Activated gamma-delta T cell treated with anti-CD3 and anti-CD28 coated beads, Interleukin-2, amount 50 U/mL, for 16 hours (primary cell): ENCODE results near the gene GLT6D1.

Experiments
- DNase-seq: peaks from one replicate; pipeline ENCODE4 v3.0.0-alpha.2; 2020; ENCODE audit warnings: low read depth

Gene GLT6D1

GRCh38 chr9:135608294-135608998 is 30.9 kb downstream of the GLT6D1 start:
- DNase-seq: no peak

- no peak for DNase-seq
These were observed 31.7 kb downstream of the GLT6D1 start for GRCh38 chr9:135607401-135608293.

- no peak for DNase-seq
These were observed 32.5 kb downstream of the GLT6D1 start for GRCh38 chr9:135606885-135607259.

- no peak for DNase-seq
These were observed 34.0 kb downstream of the GLT6D1 start for GRCh38 chr9:135605238-135605781.

GRCh38 chr9:135604437-135605237 is 34.7 kb downstream of the GLT6D1 start:
- no peak for DNase-seq

- peak; percentile 40 for DNase-seq
These were observed 36.4 kb downstream of the GLT6D1 start for GRCh38 chr9:135602789-135603481.

- no peak for DNase-seq
These were observed 37.4 kb downstream of the GLT6D1 start for GRCh38 chr9:135601988-135602387.

- no peak for DNase-seq
These were observed 39.0 kb downstream of the GLT6D1 start for GRCh38 chr9:135600296-135600817.

- DNase-seq: no peak
These were observed 43.1 kb downstream of the GLT6D1 start for GRCh38 chr9:135596211-135596610.

- no peak for DNase-seq
These were observed 46.7 kb downstream of the GLT6D1 start for GRCh38 chr9:135592625-135593024.

- no peak for DNase-seq
These were observed 47.1 kb downstream of the GLT6D1 start for GRCh38 chr9:135592331-135592590.

GRCh38 chr9:135591506-135592330 is 47.6 kb downstream of the GLT6D1 start:
- no peak for DNase-seq

GRCh38 chr9:135590486-135591079 is 48.8 kb downstream of the GLT6D1 start:
- no peak for DNase-seq

GRCh38 chr9:135589596-135590485 is 49.5 kb downstream of the GLT6D1 start:
- no peak for DNase-seq

GRCh38 chr9:135588886-135589595 is 50.3 kb downstream of the GLT6D1 start:
- no peak for DNase-seq

GRCh38 chr9:135588371-135588770 is 51.0 kb downstream of the GLT6D1 start:
- no peak for DNase-seq

- no peak for DNase-seq
These were observed 51.7 kb downstream of the GLT6D1 start for GRCh38 chr9:135587658-135588057.

- no peak for DNase-seq
These were observed 52.7 kb downstream of the GLT6D1 start for GRCh38 chr9:135586601-135587109.
